ENCODE data around the gene IQCB1. TPM values are rescaled to one million over a fixed set of nuclear protein-coding genes. Genes with fewer than 3 reads are reported as not detected.
A peak's percentile ranks its signal among the peaks of the same experiment; 100 is the strongest.
"Not testable (repeated sequence)": the region's sequence is repeated elsewhere in the genome, so short reads cannot be mapped to it uniquely, and the experiment has no call there.

IQCB1 gene, protein sequence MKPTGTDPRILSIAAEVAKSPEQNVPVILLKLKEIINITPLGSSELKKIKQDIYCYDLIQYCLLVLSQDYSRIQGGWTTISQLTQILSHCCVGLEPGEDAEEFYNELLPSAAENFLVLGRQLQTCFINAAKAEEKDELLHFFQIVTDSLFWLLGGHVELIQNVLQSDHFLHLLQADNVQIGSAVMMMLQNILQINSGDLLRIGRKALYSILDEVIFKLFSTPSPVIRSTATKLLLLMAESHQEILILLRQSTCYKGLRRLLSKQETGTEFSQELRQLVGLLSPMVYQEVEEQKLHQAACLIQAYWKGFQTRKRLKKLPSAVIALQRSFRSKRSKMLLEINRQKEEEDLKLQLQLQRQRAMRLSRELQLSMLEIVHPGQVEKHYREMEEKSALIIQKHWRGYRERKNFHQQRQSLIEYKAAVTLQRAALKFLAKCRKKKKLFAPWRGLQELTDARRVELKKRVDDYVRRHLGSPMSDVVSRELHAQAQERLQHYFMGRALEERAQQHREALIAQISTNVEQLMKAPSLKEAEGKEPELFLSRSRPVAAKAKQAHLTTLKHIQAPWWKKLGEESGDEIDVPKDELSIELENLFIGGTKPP
- total RNA-seq (ENCODE audit: insufficient read depth, low replicate concordance), result 29.1 TPM

DNA sequence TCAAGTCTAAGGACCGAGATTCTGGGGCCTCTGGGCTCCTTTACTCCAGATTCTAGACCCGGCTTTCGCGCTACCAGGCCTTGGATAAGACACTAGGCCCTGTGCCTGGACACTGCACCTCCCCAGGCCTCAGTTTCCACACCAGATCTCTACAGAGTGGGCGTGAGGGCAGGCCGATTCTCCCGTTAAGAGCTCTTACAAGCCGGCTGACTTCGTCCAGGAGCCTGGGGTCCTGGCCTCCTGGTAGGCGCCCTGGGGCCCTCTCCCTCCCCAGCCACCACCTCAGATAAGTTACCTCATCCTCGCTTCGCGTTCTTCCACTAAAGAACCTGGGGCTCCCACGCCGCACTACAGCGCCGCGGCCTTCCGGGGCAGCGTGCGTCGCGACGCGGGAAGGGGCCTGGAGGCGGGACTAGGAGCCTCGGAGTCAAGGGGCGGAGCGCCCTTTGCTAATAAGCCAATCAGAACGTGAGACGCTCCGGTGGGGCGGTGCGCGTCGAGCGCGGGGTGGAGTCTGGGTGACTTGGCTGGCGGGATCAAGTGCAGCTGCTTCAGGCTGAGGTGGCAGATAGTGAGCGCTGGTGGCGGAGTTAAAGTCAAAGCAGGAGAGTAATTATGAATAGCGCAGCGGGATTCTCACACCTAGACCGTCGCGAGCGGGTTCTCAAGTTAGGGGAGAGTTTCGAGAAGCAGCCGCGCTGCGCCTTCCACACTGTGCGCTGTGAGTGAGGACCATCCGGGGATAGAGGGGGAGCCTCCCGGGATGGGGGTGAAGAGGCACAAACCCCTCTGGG lies at the start of gene IQCB1, which contains the start of gene EAF2:
Gene IQCB1 (minus strand): TSS at position 390 of the 794 bp plus-strand sequence. CDS start 6,100 bp downstream, outside the sequence.
Gene EAF2 (plus strand): TSS at position 539 of the 794 bp plus-strand sequence. CDS start 77 bp downstream, at position 616.
- DNase-seq (ENCODE audit: low spot score), result peak; percentile 97

DNA sequence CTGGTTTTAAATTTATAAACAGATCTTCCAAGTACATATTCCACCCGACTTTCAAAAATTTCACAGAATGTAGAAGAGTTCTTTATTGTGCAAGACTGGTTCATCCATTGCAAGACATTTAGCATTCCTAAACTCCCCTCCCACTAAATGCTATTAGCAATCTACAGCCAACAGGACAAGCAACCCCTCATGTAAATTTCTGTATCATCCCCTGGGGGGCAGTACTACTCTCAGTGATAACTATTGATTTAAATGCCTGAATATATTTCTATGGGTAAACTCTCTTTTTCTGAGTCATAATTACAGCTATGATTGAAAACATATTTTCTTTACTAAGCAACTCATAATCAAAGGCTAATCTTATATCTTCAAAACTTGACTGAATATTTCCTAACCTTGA lies 48.6 kb upstream of the IQCB1 start:
- DNase-seq (ENCODE audit: low spot score), result no peak

DNA sequence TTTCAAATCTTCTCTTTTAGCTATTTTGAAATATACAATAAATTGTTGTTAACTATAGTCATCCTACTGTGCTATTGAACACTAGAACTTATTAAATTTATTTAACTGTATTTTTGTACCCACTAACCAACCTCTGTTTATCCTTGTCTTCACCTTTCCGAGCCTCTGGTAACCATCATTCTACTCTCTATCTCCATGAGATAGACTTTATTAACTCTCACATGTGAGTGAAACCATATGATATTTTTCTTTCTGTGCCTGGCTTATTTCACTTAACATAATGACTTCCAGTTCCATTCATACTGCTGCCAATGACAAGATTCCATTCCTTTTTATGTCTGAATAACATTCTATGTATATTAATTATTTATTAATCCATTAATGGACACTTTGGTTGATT lies 43.6 kb upstream of the IQCB1 start:
- DNase-seq (ENCODE audit: low spot score), result no peak

GRCh38 chr3:121871430-121871829 lies 36.6 kb upstream of the IQCB1 start:
- no peak for DNase-seq (ENCODE audit: low spot score)

- DNase-seq (ENCODE audit: low spot score), result no peak
Measured at GRCh38 chr3:121870717-121871116, 35.9 kb upstream of the IQCB1 start.

- DNase-seq (ENCODE audit: low spot score), result no peak
Measured at GRCh38 chr3:121869736-121870135, 34.9 kb upstream of the IQCB1 start.

DNA sequence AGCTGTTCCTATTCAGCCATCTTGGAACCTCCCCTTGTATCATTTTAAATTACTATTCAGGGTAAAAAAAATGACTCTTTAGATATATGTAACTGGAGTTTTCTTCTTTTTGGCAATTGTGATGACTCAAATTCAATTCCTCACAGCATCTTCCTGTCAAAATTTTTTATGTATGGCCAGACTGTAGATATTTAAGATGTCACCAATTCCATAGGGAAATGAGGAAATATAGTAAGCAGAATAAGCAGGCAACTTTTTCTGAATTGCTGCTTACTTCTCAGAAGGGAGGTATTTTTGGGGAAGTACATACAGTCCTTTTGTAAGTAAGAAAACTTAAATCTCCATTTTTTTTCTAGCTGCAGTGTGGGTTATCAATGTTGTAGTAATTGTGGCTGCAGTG lies 28.9 kb upstream of the IQCB1 start:
- no peak for DNase-seq (ENCODE audit: low spot score)

- not testable (repeated sequence) for DNase-seq (ENCODE audit: low spot score)
Measured at GRCh38 chr3:121863247-121863646, 28.4 kb upstream of the IQCB1 start.

- DNase-seq (ENCODE audit: low spot score), result not testable (repeated sequence)
Measured at GRCh38 chr3:121857778-121858177, 22.9 kb upstream of the IQCB1 start.

- DNase-seq (ENCODE audit: low spot score), result no peak
Measured at GRCh38 chr3:121855555-121855954, 20.7 kb upstream of the IQCB1 start.

DNA sequence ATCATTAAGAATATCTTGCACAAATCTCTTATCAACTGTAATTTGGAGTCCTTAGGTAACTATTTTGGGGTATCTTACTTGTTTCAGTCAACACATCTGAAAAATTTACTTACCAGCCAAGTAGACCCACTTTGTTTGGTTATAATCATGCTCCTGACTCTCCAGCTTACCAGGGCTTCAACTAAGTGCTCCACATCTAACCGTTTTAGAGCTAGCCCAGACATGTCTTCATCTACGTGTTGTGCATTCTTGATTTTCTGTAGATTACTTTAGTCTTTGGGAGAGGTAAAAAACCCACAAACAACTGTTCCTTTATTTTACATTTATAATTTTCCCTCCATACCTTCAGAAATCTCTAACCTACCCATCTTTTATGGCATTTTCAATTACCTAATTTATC lies 17.4 kb upstream of the IQCB1 start:
- DNase-seq (ENCODE audit: low spot score), result peak; percentile 25

DNA sequence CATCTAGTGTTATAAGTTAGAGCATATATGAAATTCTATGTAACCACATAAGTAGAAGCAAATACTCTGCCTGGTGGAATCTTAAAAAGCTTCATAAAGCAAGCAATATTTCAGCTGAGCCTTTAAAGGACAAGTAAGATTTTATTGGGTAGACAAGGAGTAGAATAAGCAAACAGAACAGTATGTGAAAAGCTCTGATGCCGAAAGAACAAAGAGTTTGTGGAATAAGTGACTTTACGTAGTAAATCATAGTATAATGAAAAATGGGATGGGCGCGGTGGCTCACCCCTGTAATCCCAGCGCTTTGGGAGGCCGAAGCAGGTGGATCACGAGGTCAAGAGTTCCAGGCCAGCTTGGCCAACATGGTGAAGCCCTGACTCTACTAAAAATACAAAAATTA lies 10.0 kb upstream of the IQCB1 start:
- DNase-seq (ENCODE audit: low spot score), result no peak

- no peak for DNase-seq (ENCODE audit: low spot score)
Measured at GRCh38 chr3:121839962-121840361, 5.1 kb upstream of the IQCB1 start.

DNA sequence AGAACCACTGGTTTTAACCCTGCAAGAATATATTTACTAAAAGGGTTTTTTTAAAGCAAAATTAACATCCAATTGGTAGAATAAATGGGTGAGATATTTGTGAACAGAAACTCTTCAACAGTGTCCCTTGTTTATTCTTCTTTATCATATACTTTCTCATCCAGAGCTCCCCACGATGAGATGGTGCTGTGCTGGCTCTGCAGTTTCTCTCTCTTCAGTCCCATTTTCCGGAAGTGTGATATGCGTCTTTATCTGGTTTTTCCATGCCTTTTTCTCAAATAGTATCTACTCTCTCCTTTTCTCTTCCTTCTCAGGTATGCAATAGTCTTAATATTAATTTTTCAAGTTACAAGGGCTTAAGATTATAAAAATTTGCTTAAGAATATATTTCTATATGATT lies 1.6 kb upstream of the IQCB1 start:
- DNase-seq (ENCODE audit: low spot score), result no peak

GRCh38 chr3:121836064-121836463 lies 1.2 kb upstream of the IQCB1 start:
- no peak for DNase-seq (ENCODE audit: low spot score)

DNA sequence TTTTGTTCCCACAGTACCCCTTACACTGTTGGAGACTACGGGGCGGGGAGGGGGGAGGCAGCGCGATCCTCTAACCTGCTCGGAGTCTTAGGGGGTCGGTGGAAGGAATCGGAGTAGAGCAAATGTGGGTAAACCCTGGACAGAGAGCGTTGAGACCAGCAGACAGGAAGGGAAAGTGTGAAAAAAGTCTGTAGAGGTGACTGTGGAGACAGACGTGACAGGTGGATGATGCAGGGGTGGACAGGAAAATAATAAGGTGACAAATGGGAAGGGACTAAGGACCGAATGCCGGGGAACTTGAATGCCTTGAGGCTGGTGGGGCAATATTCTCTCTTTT lies 573 bp upstream of the IQCB1 start:
- DNase-seq (ENCODE audit: low spot score), result no peak

GRCh38 chr3:121834157-121834670 lies 646 bp downstream of the IQCB1 start:
- DNase-seq (ENCODE audit: low spot score), result no peak

- DNase-seq (ENCODE audit: low spot score), result no peak
Measured at GRCh38 chr3:121822973-121823372, 11.9 kb downstream of the IQCB1 start.

DNA sequence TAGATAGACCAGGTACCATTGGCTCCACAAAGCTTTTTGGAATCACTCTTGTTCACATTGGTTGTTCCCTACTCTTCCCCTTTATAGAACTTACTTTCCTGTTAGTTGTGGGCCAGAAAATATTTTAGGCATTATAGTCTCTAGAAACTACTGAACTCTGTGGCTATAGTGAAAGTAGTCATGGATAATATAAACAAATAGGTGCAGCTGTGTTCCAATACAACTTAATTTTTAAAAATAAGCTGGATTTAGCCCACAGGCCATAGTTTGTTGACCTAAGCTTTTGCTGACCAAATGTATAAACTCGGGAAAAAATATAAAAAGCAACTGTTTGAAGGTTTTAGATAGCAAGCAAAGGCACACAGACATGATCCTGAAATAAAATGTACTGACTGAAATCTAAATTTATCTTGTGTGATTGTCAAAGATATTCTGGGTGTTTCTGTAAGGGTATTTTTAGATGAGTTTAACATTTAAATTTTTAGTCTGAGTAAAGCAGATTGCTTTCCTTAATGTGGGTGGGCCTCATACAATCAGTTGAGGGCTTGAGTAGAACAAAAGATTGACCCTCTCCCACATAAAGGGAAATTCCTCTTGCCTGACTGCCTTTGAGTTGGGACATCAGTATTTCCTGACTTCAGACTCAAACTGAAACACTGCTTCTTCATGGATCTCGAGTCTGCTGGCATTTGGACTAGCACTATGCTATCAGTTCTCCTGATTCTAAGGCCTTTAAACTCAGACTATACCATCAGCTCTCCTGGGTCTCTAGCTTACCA lies 13.2 kb downstream of the IQCB1 start:
- DNase-seq (ENCODE audit: low spot score), result no peak

GRCh38 chr3:121819236-121819635 lies 15.6 kb downstream of the IQCB1 start:
- no peak for DNase-seq (ENCODE audit: low spot score)

DNA sequence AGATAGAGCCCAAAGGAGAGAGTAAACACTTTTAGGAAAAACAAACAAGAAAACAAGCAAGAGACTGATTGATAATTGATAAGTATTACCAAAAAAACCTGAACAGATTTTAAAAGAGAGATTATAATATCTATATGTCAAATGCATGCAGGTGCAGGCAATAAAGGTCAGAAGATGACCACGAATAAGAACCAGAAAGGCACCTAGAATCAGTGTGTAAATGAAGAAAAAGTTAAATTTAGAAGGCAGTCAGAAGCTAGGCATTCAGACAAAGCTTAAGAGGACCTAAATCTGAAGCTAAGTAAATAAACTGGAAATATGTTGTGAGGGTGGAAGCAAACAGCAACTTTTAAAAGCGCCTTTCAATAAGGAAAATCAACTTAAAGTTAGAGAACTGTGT lies 16.3 kb downstream of the IQCB1 start:
- DNase-seq (ENCODE audit: low spot score), result no peak
